ENCODE results near the gene SLC28A1. TPM values are rescaled to one million over a fixed set of nuclear protein-coding genes. Genes with fewer than 3 reads are reported as not detected.

Gene SLC28A1
- total RNA-seq, 1 experiment from 2014 or later, result not detected

- ChIA-PET POLR2A (no interaction called here), CTCF (interaction anchor here (0.7 kb wide), 1 partner anchor 9 kb away, joined by 3 read pairs; no protein-coding TSS in a partner anchor)
- intact Hi-C loops (cut with micrococcal nuclease; ENCODE audit: unreplicated experiment) (no loop called here), in situ Hi-C loops (cut with HindIII; ENCODE audit: low pct_unique_long_range_greater_than_20kb, low sequenced_read_pairs) (no loop called here)
- no peak for ATAC-seq
- Histone ChIP-seq H3K36me3 (ENCODE audit: control insufficient read depth, insufficient read depth, low read length) (no peaks in the 10 kb centered on the region), H3K9me3 (ENCODE audit: control insufficient read depth, insufficient read depth, low read depth, low read length) (no peaks in the 10 kb centered on the region), H3K4me1 (ENCODE audit: control insufficient read depth, insufficient read depth, low read length) (peaks cover 5% of the 10 kb centered on the region), H3K27me3 (ENCODE audit: control insufficient read depth, insufficient read depth, low read length) (no peaks in the 10 kb centered on the region), H3K4me3 (ENCODE audit: low read depth in 2 of 2, low read length in 2 of 2) (no peak overlapping the region), H3K27ac (ENCODE audit: low read length) (no peak overlapping the region)
- DNase-seq (ENCODE audit: low read depth, low spot score), result no peak
- no peak for TF ChIP-seq TCF7L2 (IDR thresholded peaks at IDR 0.05; ENCODE audit: low read depth, low read length)
- no TSS peak for BruUV-seq (replicated peaks)
These were observed 67.3 kb downstream of the SLC28A1 start for GRCh38 chr15:84951736-84952135.

GRCh38 chr15:84953136-84953535 is 68.7 kb downstream of the SLC28A1 start:
- no peak for TF ChIP-seq SIN3A (IDR thresholded peaks at IDR 0.05; ENCODE audit: borderline replicate concordance, insufficient read depth, low read depth, low read length)
- no peak for TF ChIP-seq TCF7L2 (IDR thresholded peaks at IDR 0.05; ENCODE audit: low read depth, low read length)
- no peak for TF ChIP-seq REST (IDR thresholded peaks at IDR 0.05; ENCODE audit: insufficient read depth in 1 of 2, low read depth in 2 of 2, low read length in 1 of 2)
- TF ChIP-seq CTCF (IDR thresholded peaks at IDR 0.05), result no peak
- no peak for TF ChIP-seq POLR2AphosphoS5 (IDR thresholded peaks at IDR 0.05; ENCODE audit: low read depth, low read length)
- ATAC-seq (no peak), DNase-seq (ENCODE audit: low read depth, low spot score) (no peak)
- H3K27me3 ChIP-seq (ENCODE audit: control insufficient read depth, insufficient read depth, low read length), result no peaks in the 10 kb centered on the region
- H3K4me3 ChIP-seq (ENCODE audit: low read depth in 2 of 2, low read length in 2 of 2), result no peak overlapping the region
- no peaks in the 10 kb centered on the region for H3K9me3 ChIP-seq (ENCODE audit: control insufficient read depth, insufficient read depth, low read depth, low read length)
- H3K27ac ChIP-seq (ENCODE audit: low read length), result no peak overlapping the region
- ChIA-PET POLR2A (no interaction called here), CTCF (interaction anchor here (0.6 to 1.0 kb wide), 3 partner anchors 16 to 327 kb away, joined by 3 to 6 read pairs (median 3); no protein-coding TSS in a partner anchor)
- no TSS peak for BruUV-seq (replicated peaks)
- no peaks in the 10 kb centered on the region for H3K36me3 ChIP-seq (ENCODE audit: control insufficient read depth, insufficient read depth, low read length)
- intact Hi-C loops (cut with micrococcal nuclease; ENCODE audit: unreplicated experiment) (no loop called here), in situ Hi-C loops (cut with HindIII; ENCODE audit: low pct_unique_long_range_greater_than_20kb, low sequenced_read_pairs) (no loop called here)
- peaks cover 5% of the 10 kb centered on the region for H3K4me1 ChIP-seq (ENCODE audit: control insufficient read depth, insufficient read depth, low read length)

- H3K4me3 ChIP-seq (ENCODE audit: low read depth in 2 of 2, low read length in 2 of 2), result no peak overlapping the region
- H3K4me1 ChIP-seq (ENCODE audit: control insufficient read depth, insufficient read depth, low read length), result peaks cover 5% of the 10 kb centered on the region
- H3K36me3 ChIP-seq (ENCODE audit: control insufficient read depth, insufficient read depth, low read length), result no peaks in the 10 kb centered on the region
- no peaks in the 10 kb centered on the region for H3K27me3 ChIP-seq (ENCODE audit: control insufficient read depth, insufficient read depth, low read length)
- ChIA-PET POLR2A (interaction anchor here (0.5 to 0.7 kb wide), 2 partner anchors 53 to 206 kb away, joined by 3 to 15 read pairs; no protein-coding TSS in a partner anchor), CTCF (interaction anchor here (1.0 kb wide), 1 partner anchor 16 kb away, joined by 3 read pairs; no protein-coding TSS in a partner anchor)
- DNase-seq (ENCODE audit: low read depth, low spot score) (no peak), ATAC-seq (no peak)
- no peak overlapping the region for H3K27ac ChIP-seq (ENCODE audit: low read length)
- no peaks in the 10 kb centered on the region for H3K9me3 ChIP-seq (ENCODE audit: control insufficient read depth, insufficient read depth, low read depth, low read length)
- in situ Hi-C loops (cut with HindIII; ENCODE audit: low pct_unique_long_range_greater_than_20kb, low sequenced_read_pairs), result no loop called here
- BruUV-seq (replicated peaks), result no TSS peak
- intact Hi-C loops (cut with micrococcal nuclease; ENCODE audit: unreplicated experiment), result no loop called here
- no peak for TF ChIP-seq CTCF (IDR thresholded peaks at IDR 0.05)
These were observed 69.3 kb downstream of the SLC28A1 start for GRCh38 chr15:84953726-84954125.

Data from Panc1 (cell line).